Measurements from ENCODE around the gene COL5A3.

GRCh38 chr19:9945319-9945966, 64.9 kb downstream of the COL5A3 start:
- TF ChIP-seq, protein P1, sequence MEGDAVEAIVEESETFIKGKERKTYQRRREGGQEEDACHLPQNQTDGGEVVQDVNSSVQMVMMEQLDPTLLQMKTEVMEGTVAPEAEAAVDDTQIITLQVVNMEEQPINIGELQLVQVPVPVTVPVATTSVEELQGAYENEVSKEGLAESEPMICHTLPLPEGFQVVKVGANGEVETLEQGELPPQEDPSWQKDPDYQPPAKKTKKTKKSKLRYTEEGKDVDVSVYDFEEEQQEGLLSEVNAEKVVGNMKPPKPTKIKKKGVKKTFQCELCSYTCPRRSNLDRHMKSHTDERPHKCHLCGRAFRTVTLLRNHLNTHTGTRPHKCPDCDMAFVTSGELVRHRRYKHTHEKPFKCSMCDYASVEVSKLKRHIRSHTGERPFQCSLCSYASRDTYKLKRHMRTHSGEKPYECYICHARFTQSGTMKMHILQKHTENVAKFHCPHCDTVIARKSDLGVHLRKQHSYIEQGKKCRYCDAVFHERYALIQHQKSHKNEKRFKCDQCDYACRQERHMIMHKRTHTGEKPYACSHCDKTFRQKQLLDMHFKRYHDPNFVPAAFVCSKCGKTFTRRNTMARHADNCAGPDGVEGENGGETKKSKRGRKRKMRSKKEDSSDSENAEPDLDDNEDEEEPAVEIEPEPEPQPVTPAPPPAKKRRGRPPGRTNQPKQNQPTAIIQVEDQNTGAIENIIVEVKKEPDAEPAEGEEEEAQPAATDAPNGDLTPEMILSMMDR (IDR thresholded peaks at IDR 0.05; ENCODE audit: low read length), result no peak
- TF ChIP-seq EZH2 (IDR thresholded peaks at IDR 0.05; ENCODE audit: borderline replicate concordance, low read length), result no peak
